Transverse colon (tissue), 3 donors: ENCODE results near the gene ZNF429.

ENCODE experiments used
- CTCF ChIP-seq, 5 experiments: fragments of 200-600 bp in 3 of 5; fragments of 450-650 bp in 2 of 5; sonication (generic) in 3 of 5; IDR thresholded peaks; 1 replicate in 2 of 5; 2 replicates in 3 of 5; pipeline ENCODE4 v1.5.1; 2016 to 2017; ENCODE audit warnings: antibody characterized with exemption in 5 of 5, inconsistent platforms in 3 of 5, mild to moderate bottlenecking in 2 of 5, moderate library complexity in 1 of 5
- POLR2A ChIP-seq: fragments of 450-650 bp; IDR thresholded peaks from one replicate; pipeline ENCODE4 v1.6.1; 2016; ENCODE audit warnings: antibody characterized with exemption, mild to moderate bottlenecking, moderate library complexity

- no peak for TF ChIP-seq CTCF (IDR thresholded peaks at IDR 0.05)
- no peak for TF ChIP-seq POLR2A
Measured at GRCh38 chr19:21587549-21587948, 82.1 kb downstream of the ZNF429 start.
